HepG2 (cell line): Measurements from ENCODE around the gene CCT3. TPM values are rescaled to one million over a fixed set of nuclear protein-coding genes. Genes with fewer than 3 reads are reported as not detected.
A peak's percentile ranks its signal among the peaks of the same experiment; 100 is the strongest.

ENCODE experiments used
- ATAC-seq: fragments of 200-7000 bp; cut with Tn5 transposase; 3 replicates; pipeline ENCODE4 v1.9.1; 2020; ENCODE audit warnings: mild to moderate bottlenecking, moderate library complexity
- BruUV-seq: library from RNA; stranded (reverse); fragments of 400-500 nt; replicated peaks from 2 replicates; lab custom pipeline; 2021; lab: Mats Ljungman, UMichigan
- CTCF ChIA-PET: fragments of 300-600 bp; formaldehyde crosslinking; extraction: SDS; loops from one replicate; lab custom pipeline; 2021; ENCODE audit warnings: low total read pairs, inconsistent platforms, low intra/inter-chr PET ratio; lab: Yijun Ruan, JAX
- POLR2A ChIA-PET: fragments of 350-600 bp; sonication (Branson Sonifier 250); formaldehyde crosslinking; loops from one replicate; lab custom pipeline; 2020; ENCODE audit warnings: antibody characterized with exemption, inconsistent platforms; lab: Yijun Ruan, JAX
- DNase-seq: peaks from one replicate; pipeline ENCODE4 v3.0.0-alpha.2; 2015; ENCODE audit warnings: low spot score
- FAIRE-seq: peaks from 3 replicates; lab custom pipeline; 2011; peaks lifted over from hg19 to GRCh38; lab: Jason Lieb, UNC
- H2AFZ ChIP-seq: one replicate; pipeline ENCODE4 v1.6.1; 2011; ENCODE audit warnings: low read length, inconsistent platforms
- H3K27ac ChIP-seq: fragments of 300-600 bp; 3 replicates; pipeline ENCODE4 v1.8.0; 2011; ENCODE audit warnings: mixed run types, mild to moderate bottlenecking, mixed read lengths, low read length, inconsistent platforms; ENCODE audit not compliant: insufficient read depth; ENCODE audit errors: extremely low read length
- H3K27me3 ChIP-seq, 2 experiments: fragments of 200-600 bp in 1 of 2; 2 replicates in 1 of 2; 3 replicates in 1 of 2; pipeline versions ENCODE4 v1.6.0 to v1.8.0; 2011; ENCODE audit warnings: low read length in 2 of 2, mild to moderate bottlenecking in 2 of 2, moderate library complexity in 2 of 2, inconsistent platforms in 1 of 2; ENCODE audit not compliant: insufficient read depth in 2 of 2, control insufficient read depth in 1 of 2
- H3K36me3 ChIP-seq, 2 experiments: fragments of 200-600 bp in 1 of 2; replicated peaks in 1 of 2; 2 replicates in 1 of 2; 3 replicates in 1 of 2; pipeline versions ENCODE4 v1.5.1 to v1.8.0; 2011; ENCODE audit warnings: low read length in 2 of 2, inconsistent platforms in 1 of 2; ENCODE audit not compliant: insufficient read depth in 2 of 2, control insufficient read depth in 1 of 2
- H3K4me1 ChIP-seq: 2 replicates; pipeline ENCODE4 v1.5.1; 2012; ENCODE audit warnings: low read length, inconsistent platforms; ENCODE audit not compliant: insufficient read depth
- H3K4me2 ChIP-seq: 2 replicates; pipeline ENCODE4 v1.6.0; 2011; ENCODE audit warnings: low read depth, low read length, inconsistent platforms
- H3K4me3 ChIP-seq, 3 experiments: fragments of 200-600 bp in 1 of 3; sonication (generic), shearing (Covaris generic) in 1 of 3; replicated peaks in 1 of 3; 2 replicates each; pipeline ENCODE4 v1.5.1; 2011 to 2016; ENCODE audit warnings: low read length in 3 of 3, inconsistent platforms in 2 of 3, low read depth in 2 of 3, mild to moderate bottlenecking in 2 of 3, control low read depth in 1 of 3, mixed read lengths in 1 of 3; ENCODE audit not compliant: insufficient read depth in 1 of 3
- H3K79me2 ChIP-seq: one replicate; pipeline ENCODE4 v1.6.1; 2011; ENCODE audit warnings: low read length, inconsistent platforms; ENCODE audit not compliant: insufficient read depth
- H3K9ac ChIP-seq: 2 replicates; pipeline ENCODE4 v1.6.0; 2011; ENCODE audit warnings: mild to moderate bottlenecking, low read depth, low read length, inconsistent platforms; ENCODE audit not compliant: insufficient read depth
- H3K9me3 ChIP-seq: 2 replicates; pipeline ENCODE4 v1.5.1; 2012; ENCODE audit warnings: mild to moderate bottlenecking, low read length
- H4K20me1 ChIP-seq: 2 replicates; pipeline ENCODE4 v1.6.0; 2011; ENCODE audit warnings: inconsistent platforms, mild to moderate bottlenecking, low read length, moderate library complexity; ENCODE audit not compliant: insufficient read depth
- CREM ChIP-seq, 2 experiments: sonication (generic) in 1 of 2; formaldehyde crosslinking in 1 of 2; IDR thresholded peaks; 2 replicates each; pipeline versions ENCODE4 v1.4.0 to v1.6.1; 2016 to 2020; ENCODE audit warnings: antibody characterized with exemption in 1 of 2, mild to moderate bottlenecking in 1 of 2, missing genetic modification reagents in 1 of 2
- FOXC1 ChIP-seq: sonication (generic); formaldehyde crosslinking; IDR thresholded peaks from 2 replicates; pipeline ENCODE4 v1.8.0; 2022; ENCODE audit warnings: mild to moderate bottlenecking, missing genetic modification reagents, borderline replicate concordance
- GMEB1 ChIP-seq: sonication (generic); formaldehyde crosslinking; IDR thresholded peaks from 2 replicates; pipeline ENCODE4 v1.5.1; 2020; ENCODE audit warnings: missing genetic modification reagents, mild to moderate bottlenecking, borderline replicate concordance
- KAT2B ChIP-seq: fragments of 150-350 bp; IDR thresholded peaks from 2 replicates; pipeline ENCODE4 v1.6.1; 2014; ENCODE audit warnings: low read depth, low read length, borderline replicate concordance
- NFE2 ChIP-seq: sonication (generic); formaldehyde crosslinking; IDR thresholded peaks from 2 replicates; pipeline ENCODE4 v1.4.0; 2020; ENCODE audit warnings: missing genetic modification reagents
- NFYB ChIP-seq: sonication (generic); formaldehyde crosslinking; IDR thresholded peaks from 2 replicates; pipeline ENCODE4 v1.4.0; 2020; ENCODE audit warnings: missing genetic modification reagents
- POLR2A ChIP-seq, 2 experiments: IDR thresholded peaks; 2 replicates each; pipeline ENCODE4 v1.6.1; 2011; ENCODE audit warnings: low read depth in 2 of 2, low read length in 2 of 2, mild to moderate bottlenecking in 1 of 2, moderate library complexity in 1 of 2; ENCODE audit not compliant: insufficient read depth in 1 of 2
- PPARG ChIP-seq: conservative IDR thresholded peaks from 2 replicates; pipeline ENCODE4 v1.6.1; 2016; ENCODE audit warnings: missing biosample characterization, missing genetic modification reagents
- RFX1 ChIP-seq: fragments of 450-650 bp; IDR thresholded peaks from 2 replicates; pipeline ENCODE4 v1.6.1; 2017
- TRIM24 ChIP-seq: sonication (generic); formaldehyde crosslinking; IDR thresholded peaks from 2 replicates; pipeline ENCODE4 v1.8.0; 2022; ENCODE audit warnings: mild to moderate bottlenecking, missing genetic modification reagents
- ZNF24 ChIP-seq: fragments of 450-650 bp; IDR thresholded peaks from 2 replicates; pipeline ENCODE4 v1.6.1; 2017; ENCODE audit warnings: antibody characterized with exemption, mild to moderate bottlenecking
- ZNF777 ChIP-seq: sonication (generic); formaldehyde crosslinking; IDR thresholded peaks from 2 replicates; pipeline ENCODE4 v1.4.0; 2020; ENCODE audit warnings: missing genetic modification reagents
- WGBS: methylation state at CpG from one replicate; pipeline ENCODE4 v1.1.6; 2017; ENCODE audit warnings: low lambda C conversion rate; 5-methylcytosine and 5-hydroxymethylcytosine counted together
- in situ Hi-C: cut with HindIII; loops from 2 replicates; pipeline ENCODE4 v1.10.0; 2017; ENCODE audit warnings: low pct_unique_long_range_greater_than_20kb; ENCODE audit not compliant: extremely low pct_ligation_motif_present
- intact Hi-C: fragments of 100-400 bp; cut with micrococcal nuclease; formaldehyde crosslinking; loops from one replicate; pipeline ENCODE4 v1.10.0; 2022; ENCODE audit not compliant: unreplicated experiment
- polyA plus RNA-seq, 8 experiments: library from polyadenylated mRNA; depleted of rRNA in 3 of 8; stranded (reverse) in 7 of 8; unstranded in 1 of 8; fragments of >200 nt; fragmentation: Illumina TruSeq in 4 of 8; extraction: Trizol in 4 of 8; gene quantifications; 2 replicates each; pipeline versions ENCODE4 v1.2.1 to v1.2.3, GENCODE V29; 2011 to 2016; ENCODE audit warnings: low read depth in 4 of 8, missing spikeins in 1 of 8, mixed read lengths in 1 of 8; ENCODE audit not compliant: insufficient read depth in 1 of 8
- total RNA-seq, 5 experiments: library from RNA; depleted of rRNA; stranded (reverse); fragments of >200 nt; fragmentation: Illumina TruSeq; extraction: Trizol; gene quantifications; 2 replicates each; pipeline ENCODE4 v1.2.3, GENCODE V29; 2016; ENCODE audit warnings: low read depth in 1 of 5
- TF ChIP-seq, protein P1 (sequence below): sonication (generic); formaldehyde crosslinking; IDR thresholded peaks from 2 replicates; pipeline ENCODE4 v1.8.0; 2022; ENCODE audit warnings: missing genetic modification reagents, mild to moderate bottlenecking, borderline replicate concordance

CCT3 gene
- total and polyA plus RNA-seq, 2 of the 13 experiments (the other 11 are each of a cell fraction or from before 2014, with no cell fraction given) = 319 to 615 TPM

DNA sequence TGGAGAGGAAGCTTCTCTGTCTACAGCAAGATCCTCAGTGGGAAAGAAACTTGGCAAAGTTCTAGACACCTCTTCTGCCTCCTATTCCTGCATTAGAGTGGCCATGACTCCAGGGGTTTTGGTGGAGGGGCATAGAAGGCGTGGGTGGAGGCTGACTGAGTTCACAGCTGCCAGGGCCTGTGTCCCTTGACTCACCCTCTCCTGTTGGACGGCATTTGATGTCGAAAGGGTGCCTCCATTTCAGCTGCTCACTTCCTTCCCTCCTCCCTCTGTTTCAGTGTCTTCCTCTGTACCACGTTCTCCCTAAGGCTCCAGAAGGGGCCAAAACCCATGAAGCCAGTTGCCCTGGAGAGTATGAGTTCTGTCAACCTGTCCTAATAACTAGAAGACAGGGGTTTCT is 53.3 kb downstream of the CCT3 start:
- Histone ChIP-seq H3K9ac (no peak overlapping the region), H3K36me3 (peaks cover 3 to 9% of the 10 kb centered on the region in 2 experiments; a peak in 4 of 5 replicates), H3K79me2 (peaks cover 36% of the 10 kb centered on the region)
- WGBS = 84% methylated on average over 4 of the region's 4 CpGs
- ATAC-seq (no peak), FAIRE-seq (no peak)
- no peak for TF ChIP-seq TRIM24
- TF ChIP-seq POLR2A (IDR thresholded peaks at IDR 0.05; ENCODE audit: insufficient read depth in 1 of 2, low read depth in 2 of 2, low read length in 2 of 2) = 0 out of 4 replicates have a peak, but pooled peaks of 1 of the 2 experiments have one; percentile 19
- TF ChIP-seq RFX1 = no peak
- TF ChIP-seq, all 625 proteins: peak for 1
- no peaks in the 10 kb centered on the region; a peak in 1 of 5 replicates for H3K27me3 ChIP-seq
- in situ Hi-C loops (no loop called here), intact Hi-C loops (no loop called here)
- DNase-seq = no peak
- H3K4me1 ChIP-seq = peaks cover 32% of the 10 kb centered on the region
- BruUV-seq = no TSS peak
- CTCF ChIA-PET = no interaction called here
- no peak overlapping the region for H3K4me2 ChIP-seq
- no peaks in the 10 kb centered on the region for H3K9me3 ChIP-seq
- POLR2A ChIA-PET = interaction anchor here (7.1 kb wide), 1 partner anchor 10 kb away, joined by 115 read pairs; the partner anchor contains the start of genes GLMP and VHLL
- H4K20me1 ChIP-seq = peaks cover 14% of the 10 kb centered on the region
- H3K27ac ChIP-seq = no peak overlapping the region
- no peak overlapping the region for H3K4me3 ChIP-seq
- H2AFZ ChIP-seq = no peak overlapping the region

GRCh38 chr1:156284112-156284511 is 54.0 kb downstream of the CCT3 start, which contains the start of gene TMEM79:
Gene TMEM79, plus strand, starts transcription at chr1:156284325. Its CDS starts 902 bp downstream, at chr1:156285227.
- peak within 1 kb of the TSS; percentile 96 for H3K9ac ChIP-seq
- peak within 1 kb of the TSS; percentile 71 to 95 (median 87) for H3K4me3 ChIP-seq
- 93% methylated on average over 7 of the region's 7 CpGs for WGBS
- POLR2A ChIA-PET = interaction anchor here (1.9 to 7.1 kb wide), 3 partner anchors 11 to 88 kb away, joined by 6 to 115 read pairs (median 9); partner anchors contain the start of genes GLMP and VHLL
- no peaks in the 10 kb centered on the region for H3K9me3 ChIP-seq
- DNase-seq (no peak), FAIRE-seq (no peak), ATAC-seq (no peak)
- peaks cover 33% of the 10 kb centered on the region for H3K4me1 ChIP-seq
- peak within 1 kb of the TSS; percentile 86 for H3K4me2 ChIP-seq
- peaks cover 43% of the 10 kb centered on the region for H3K79me2 ChIP-seq
- CTCF ChIA-PET = no interaction called here
- H2AFZ ChIP-seq = peak within 1 kb of the TSS; percentile 77
- H4K20me1 ChIP-seq = peaks cover 14% of the 10 kb centered on the region
- TF ChIP-seq GMEB1 (CRISPR knock-in tag) (no peak), NFYB (CRISPR knock-in tag) (no peak), CREM (IDR thresholded peaks at IDR 0.05) (no peak), CREM (CRISPR knock-in tag; IDR thresholded peaks at IDR 0.05) (no peak), NFE2 (CRISPR knock-in tag) (no peak), FOXC1 (CRISPR knock-in tag) (no peak), ZNF24 (no peak), PPARG (no peak), KAT2B (no peak), ZNF777 (CRISPR knock-in tag) (no peak)
- TF ChIP-seq, protein P1, sequence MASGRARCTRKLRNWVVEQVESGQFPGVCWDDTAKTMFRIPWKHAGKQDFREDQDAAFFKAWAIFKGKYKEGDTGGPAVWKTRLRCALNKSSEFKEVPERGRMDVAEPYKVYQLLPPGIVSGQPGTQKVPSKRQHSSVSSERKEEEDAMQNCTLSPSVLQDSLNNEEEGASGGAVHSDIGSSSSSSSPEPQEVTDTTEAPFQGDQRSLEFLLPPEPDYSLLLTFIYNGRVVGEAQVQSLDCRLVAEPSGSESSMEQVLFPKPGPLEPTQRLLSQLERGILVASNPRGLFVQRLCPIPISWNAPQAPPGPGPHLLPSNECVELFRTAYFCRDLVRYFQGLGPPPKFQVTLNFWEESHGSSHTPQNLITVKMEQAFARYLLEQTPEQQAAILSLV (CRISPR knock-in tag) = no peak
- H3K27me3 ChIP-seq = no peaks in the 10 kb centered on the region; a peak in 1 of 5 replicates
- H3K36me3 ChIP-seq = peaks cover 3 to 15% of the 10 kb centered on the region in 2 experiments; a peak in 4 of 5 replicates
- intact Hi-C loops = no loop called here
- H3K27ac ChIP-seq = peak within 1 kb of the TSS; percentile 78
- BruUV-seq = no TSS peak
- in situ Hi-C loops = no loop called here
